OCI-LY7 (cell line): ENCODE results near the gene WNT9B. TPM values are rescaled to one million over a fixed set of nuclear protein-coding genes. Genes with fewer than 3 reads are reported as not detected.

ENCODE experiments used
- BruUV-seq: library from RNA; stranded (reverse); fragments of 400-500 nt; replicated peaks from 2 replicates; lab custom pipeline; 2021; lab: Mats Ljungman, UMichigan
- CTCF ChIA-PET: fragments of 300-600 bp; sonication (Branson Sonifier 250); formaldehyde crosslinking; loops from one replicate; lab custom pipeline; 2022; ENCODE audit warnings: antibody characterized with exemption; ENCODE audit not compliant: unreplicated experiment; lab: Charles Lee
- POLR2A ChIA-PET: fragments of 300-600 bp; sonication (Branson Sonifier 250); formaldehyde crosslinking; loops from one replicate; lab custom pipeline; 2022; ENCODE audit warnings: antibody characterized with exemption; lab: Charles Lee
- DNase-seq: peaks from one replicate; pipeline ENCODE4 v3.0.0-alpha.2; 2015; ENCODE audit warnings: low spot score
- H2AFZ ChIP-seq: fragments of 200-600 bp; sonication (generic), shearing (Covaris generic); 2 replicates; pipeline ENCODE4 v1.6.1; 2014; ENCODE audit warnings: mild to moderate bottlenecking, antibody characterized with exemption, low read length, moderate library complexity
- H3K27ac ChIP-seq: fragments of 200-600 bp; sonication (generic); 2 replicates; pipeline ENCODE4 v1.5.1; 2014; ENCODE audit warnings: mixed run types, low read depth, mild to moderate bottlenecking, moderate library complexity, low read length, inconsistent platforms; ENCODE audit not compliant: poor library complexity, severe bottlenecking
- H3K36me3 ChIP-seq: fragments of 200-600 bp; sonication (generic); 2 replicates; pipeline ENCODE4 v1.6.1; 2014; ENCODE audit warnings: mild to moderate bottlenecking, antibody characterized with exemption, low read length, moderate library complexity, mixed read lengths; ENCODE audit not compliant: insufficient read depth
- H3K4me1 ChIP-seq: fragments of 200-600 bp; sonication (generic); 2 replicates; pipeline ENCODE4 v1.5.1; 2014; ENCODE audit warnings: mild to moderate bottlenecking, low read length; ENCODE audit not compliant: insufficient read depth, poor library complexity, severe bottlenecking
- H3K4me2 ChIP-seq: fragments of 200-600 bp; sonication (generic); 2 replicates; pipeline ENCODE4 v1.6.1; 2014; ENCODE audit warnings: mild to moderate bottlenecking, low read length
- H3K4me3 ChIP-seq: fragments of 200-600 bp; sonication (generic); 2 replicates; pipeline ENCODE4 v1.5.1; 2014; ENCODE audit warnings: mild to moderate bottlenecking, low read depth, low read length; ENCODE audit not compliant: poor library complexity, severe bottlenecking
- H3K79me2 ChIP-seq: fragments of 200-600 bp; sonication (generic); 2 replicates; pipeline ENCODE4 v1.6.1; 2016; ENCODE audit warnings: low read depth, mild to moderate bottlenecking, low read length, moderate library complexity, mixed read lengths; ENCODE audit not compliant: insufficient read depth
- H3K9me2 ChIP-seq: fragments of 200-600 bp; sonication (generic); 2 replicates; pipeline ENCODE4 v1.6.1; 2016; ENCODE audit warnings: mild to moderate bottlenecking, low read length, mixed read lengths; ENCODE audit not compliant: insufficient read depth
- H3K9me3 ChIP-seq: fragments of 200-600 bp; sonication (generic); 2 replicates; pipeline ENCODE4 v1.6.1; 2014; ENCODE audit warnings: mild to moderate bottlenecking, mixed run types, low read length, mixed read lengths
- H4K20me1 ChIP-seq: fragments of 200-600 bp; sonication (generic); 2 replicates; pipeline ENCODE4 v1.6.1; 2014; ENCODE audit warnings: mild to moderate bottlenecking, antibody characterized with exemption, low read length, moderate library complexity, mixed read lengths; ENCODE audit not compliant: insufficient read depth
- EZH2phosphoT487 ChIP-seq: fragments of 200-600 bp; sonication (generic); IDR thresholded peaks from 2 replicates; pipeline ENCODE4 v1.6.1; 2018; ENCODE audit warnings: low read depth, borderline replicate concordance, mild to moderate bottlenecking, mixed run types, antibody characterized with exemption, low read length, moderate library complexity, mixed read lengths
- intact Hi-C: fragments of 100-400 bp; cut with micrococcal nuclease; formaldehyde crosslinking; loops from one replicate; pipeline ENCODE4 v1.10.0; 2022; ENCODE audit not compliant: unreplicated experiment
- total RNA-seq, 2 experiments: library from RNA; depleted of rRNA in 1 of 2; stranded (reverse); fragments of >200 nt in 1 of 2; shearing (Covaris generic) in 1 of 2; gene quantifications; 2 replicates each; pipeline ENCODE4 v1.2.3, GENCODE V29; 2014 to 2022
- TF ChIP-seq, protein P1 (sequence below): fragments of 200-600 bp; sonication (generic); conservative IDR thresholded peaks from 2 replicates; pipeline ENCODE4 v1.5.1; 2014; ENCODE audit warnings: mild to moderate bottlenecking, antibody characterized with exemption, low read length, moderate library complexity, mixed read lengths

WNT9B gene
- total RNA-seq, 2 experiments from 2014 or later: not detected

DNA sequence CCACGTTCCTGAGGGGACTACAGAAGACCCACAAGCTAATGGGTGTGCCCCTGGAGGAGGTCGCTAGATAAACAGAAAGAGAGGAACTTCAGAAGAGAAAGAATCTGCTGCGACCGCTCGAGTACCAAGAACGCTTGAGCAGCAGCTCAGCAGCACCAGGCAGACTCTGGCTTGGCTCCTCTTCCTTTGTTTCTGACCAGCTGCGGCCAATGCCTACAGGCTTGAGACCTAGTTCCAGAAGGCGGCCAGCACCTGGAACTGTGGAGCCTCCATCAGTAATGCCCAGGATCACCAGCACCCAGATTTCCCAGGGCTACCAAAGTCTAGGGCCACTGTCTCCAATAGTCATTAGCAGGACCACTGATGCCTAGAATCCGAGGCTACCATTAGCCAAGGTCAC is 45.6 kb downstream of the WNT9B start:
- ChIA-PET CTCF (no interaction called here), POLR2A (no interaction called here)
- intact Hi-C loops: no loop called here

DNA sequence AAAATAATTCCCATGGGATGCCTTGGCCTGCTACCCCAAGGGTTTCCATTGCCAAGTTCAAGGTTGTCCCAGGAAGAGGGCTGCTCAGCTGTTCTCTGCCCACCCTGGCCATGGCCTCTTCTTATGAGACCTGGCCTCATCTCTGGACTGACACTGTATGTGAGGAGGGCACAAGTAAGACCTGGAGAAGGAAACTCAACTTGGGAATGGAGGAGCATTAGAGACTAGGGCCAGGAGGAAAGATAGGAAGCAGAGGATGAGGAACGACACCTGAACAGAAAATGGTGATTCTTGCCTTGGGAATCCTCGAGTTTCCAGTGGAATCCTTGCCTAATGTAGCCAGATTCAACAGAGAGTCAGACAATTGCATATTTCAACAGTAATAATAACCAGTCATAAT is 47.0 kb downstream of the WNT9B start:
- Histone ChIP-seq H3K9me3 (no peaks in the 10 kb centered on the region), H3K4me2 (no peak overlapping the region), H3K36me3 (no peaks in the 10 kb centered on the region), H3K4me1 (no peaks in the 10 kb centered on the region), H3K9me2 (no peaks in the 10 kb centered on the region), H3K4me3 (no peak overlapping the region), H2AFZ (no peak overlapping the region), H3K27ac (no peak overlapping the region), H3K79me2 (no peaks in the 10 kb centered on the region), H4K20me1 (no peaks in the 10 kb centered on the region)
- DNase-seq: no peak
- no TSS peak for BruUV-seq
- intact Hi-C loops: no loop called here
- ChIA-PET CTCF (no interaction called here), POLR2A (no interaction called here)
- TF ChIP-seq, protein P1, sequence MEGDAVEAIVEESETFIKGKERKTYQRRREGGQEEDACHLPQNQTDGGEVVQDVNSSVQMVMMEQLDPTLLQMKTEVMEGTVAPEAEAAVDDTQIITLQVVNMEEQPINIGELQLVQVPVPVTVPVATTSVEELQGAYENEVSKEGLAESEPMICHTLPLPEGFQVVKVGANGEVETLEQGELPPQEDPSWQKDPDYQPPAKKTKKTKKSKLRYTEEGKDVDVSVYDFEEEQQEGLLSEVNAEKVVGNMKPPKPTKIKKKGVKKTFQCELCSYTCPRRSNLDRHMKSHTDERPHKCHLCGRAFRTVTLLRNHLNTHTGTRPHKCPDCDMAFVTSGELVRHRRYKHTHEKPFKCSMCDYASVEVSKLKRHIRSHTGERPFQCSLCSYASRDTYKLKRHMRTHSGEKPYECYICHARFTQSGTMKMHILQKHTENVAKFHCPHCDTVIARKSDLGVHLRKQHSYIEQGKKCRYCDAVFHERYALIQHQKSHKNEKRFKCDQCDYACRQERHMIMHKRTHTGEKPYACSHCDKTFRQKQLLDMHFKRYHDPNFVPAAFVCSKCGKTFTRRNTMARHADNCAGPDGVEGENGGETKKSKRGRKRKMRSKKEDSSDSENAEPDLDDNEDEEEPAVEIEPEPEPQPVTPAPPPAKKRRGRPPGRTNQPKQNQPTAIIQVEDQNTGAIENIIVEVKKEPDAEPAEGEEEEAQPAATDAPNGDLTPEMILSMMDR: no peak
- no peak for TF ChIP-seq EZH2phosphoT487

More for the DNA sequence above, 45.6 kb downstream of the WNT9B start:
- Histone ChIP-seq H4K20me1 (no peaks in the 10 kb centered on the region), H3K9me2 (no peaks in the 10 kb centered on the region), H2AFZ (no peak overlapping the region), H3K79me2 (no peaks in the 10 kb centered on the region), H3K4me2 (no peak overlapping the region), H3K4me3 (no peak overlapping the region), H3K36me3 (no peaks in the 10 kb centered on the region), H3K9me3 (no peaks in the 10 kb centered on the region), H3K27ac (no peak overlapping the region), H3K4me1 (no peaks in the 10 kb centered on the region)
- TF ChIP-seq, protein P1: no peak
- TF ChIP-seq EZH2phosphoT487: no peak
- no peak for DNase-seq
- no TSS peak for BruUV-seq

DNA sequence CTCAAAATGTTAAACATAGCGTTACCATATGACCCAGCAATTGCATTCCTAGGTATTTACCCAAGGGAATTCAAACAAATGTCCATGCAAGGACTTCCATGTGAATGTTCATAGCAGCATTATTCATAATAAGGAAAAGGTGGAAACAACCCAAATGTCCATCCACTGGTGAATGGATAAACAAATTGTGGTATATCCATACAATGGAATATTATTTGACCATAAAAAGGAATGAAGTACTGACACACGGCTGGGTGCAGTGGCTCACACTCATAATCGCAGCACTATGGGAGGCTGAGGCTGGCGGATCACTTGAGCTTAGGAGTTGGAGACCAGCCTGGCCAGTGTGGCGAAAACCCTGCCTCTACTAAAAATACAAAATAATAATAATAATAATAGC is 47.5 kb downstream of the WNT9B start:
- H3K9me2 ChIP-seq: no peaks in the 10 kb centered on the region
- H2AFZ ChIP-seq: no peak overlapping the region
- ChIA-PET POLR2A (no interaction called here), CTCF (no interaction called here)
- no peaks in the 10 kb centered on the region for H3K9me3 ChIP-seq
- no peaks in the 10 kb centered on the region for H3K79me2 ChIP-seq
- H3K27ac ChIP-seq: no peak overlapping the region
- TF ChIP-seq, protein P1: no peak
- TF ChIP-seq EZH2phosphoT487: no peak
- H3K36me3 ChIP-seq: no peaks in the 10 kb centered on the region
- intact Hi-C loops: no loop called here
- no peak overlapping the region for H3K4me2 ChIP-seq
- H4K20me1 ChIP-seq: no peaks in the 10 kb centered on the region
- no peaks in the 10 kb centered on the region for H3K4me1 ChIP-seq
- DNase-seq: no peak
- BruUV-seq: no TSS peak
- H3K4me3 ChIP-seq: no peak overlapping the region
